Fibroblast of pulmonary artery (primary cell): ENCODE data around the gene MYH13.

Experiments
- DNase-seq: peaks from one replicate; pipeline ENCODE4 v3.0.0-alpha.2; 2010; ENCODE audit warnings: low read depth
- H3K4me3 ChIP-seq: replicated peaks from 2 replicates; pipeline ENCODE4 v1.5.1; 2011; ENCODE audit warnings: low read depth, mild to moderate bottlenecking, control low read depth, low read length, moderate library complexity
- TF ChIP-seq, protein P1 (sequence below): IDR thresholded peaks from 2 replicates; pipeline ENCODE4 v1.5.1; 2011; ENCODE audit warnings: mild to moderate bottlenecking, control low read depth, low read length, inconsistent platforms; ENCODE audit errors: missing control alignments

The MYH13 gene

DNA sequence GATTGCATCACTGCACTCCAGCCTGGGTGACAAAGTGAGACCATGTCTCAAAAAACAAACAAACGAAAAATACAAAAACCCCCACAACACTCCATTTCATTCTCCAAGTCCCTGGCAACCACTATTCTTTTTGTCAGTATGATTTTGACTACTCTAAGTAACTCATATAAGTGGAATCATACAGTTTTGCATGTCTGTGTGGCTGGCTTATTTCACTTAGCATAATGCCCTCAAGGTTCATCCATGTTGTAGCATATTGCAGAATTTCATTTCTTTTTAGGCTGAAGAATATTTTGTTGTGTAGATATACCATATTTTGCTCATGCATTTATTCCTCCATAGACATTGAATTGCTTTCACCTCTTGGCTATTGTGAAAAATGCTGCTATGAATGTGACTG lies 92.7 kb downstream of the MYH13 start:
- no peak for DNase-seq
- no peak overlapping the region for H3K4me3 ChIP-seq
- TF ChIP-seq, protein P1, sequence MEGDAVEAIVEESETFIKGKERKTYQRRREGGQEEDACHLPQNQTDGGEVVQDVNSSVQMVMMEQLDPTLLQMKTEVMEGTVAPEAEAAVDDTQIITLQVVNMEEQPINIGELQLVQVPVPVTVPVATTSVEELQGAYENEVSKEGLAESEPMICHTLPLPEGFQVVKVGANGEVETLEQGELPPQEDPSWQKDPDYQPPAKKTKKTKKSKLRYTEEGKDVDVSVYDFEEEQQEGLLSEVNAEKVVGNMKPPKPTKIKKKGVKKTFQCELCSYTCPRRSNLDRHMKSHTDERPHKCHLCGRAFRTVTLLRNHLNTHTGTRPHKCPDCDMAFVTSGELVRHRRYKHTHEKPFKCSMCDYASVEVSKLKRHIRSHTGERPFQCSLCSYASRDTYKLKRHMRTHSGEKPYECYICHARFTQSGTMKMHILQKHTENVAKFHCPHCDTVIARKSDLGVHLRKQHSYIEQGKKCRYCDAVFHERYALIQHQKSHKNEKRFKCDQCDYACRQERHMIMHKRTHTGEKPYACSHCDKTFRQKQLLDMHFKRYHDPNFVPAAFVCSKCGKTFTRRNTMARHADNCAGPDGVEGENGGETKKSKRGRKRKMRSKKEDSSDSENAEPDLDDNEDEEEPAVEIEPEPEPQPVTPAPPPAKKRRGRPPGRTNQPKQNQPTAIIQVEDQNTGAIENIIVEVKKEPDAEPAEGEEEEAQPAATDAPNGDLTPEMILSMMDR = no peak

DNA sequence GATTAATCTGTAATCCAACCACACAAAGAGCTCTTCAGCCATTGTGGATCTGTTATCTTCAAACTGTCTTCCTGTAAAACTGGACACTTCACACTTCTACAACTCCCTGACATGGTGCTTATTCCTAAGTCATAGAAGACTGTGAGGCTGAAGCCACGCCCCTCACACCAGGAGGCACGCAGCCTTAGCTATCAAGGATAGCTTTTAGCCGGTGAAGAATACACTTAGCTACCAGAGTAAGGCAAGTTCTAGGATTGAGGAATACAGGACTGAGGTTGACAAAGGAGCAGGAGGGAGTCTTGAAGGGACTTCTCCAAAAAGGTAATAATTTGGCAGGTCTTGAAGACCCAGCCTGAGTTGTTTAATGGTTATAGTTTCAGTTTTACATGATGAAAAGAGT lies 94.6 kb downstream of the MYH13 start:
- H3K4me3 ChIP-seq = no peak overlapping the region
- TF ChIP-seq, protein P1 = no peak
- no peak for DNase-seq

DNA sequence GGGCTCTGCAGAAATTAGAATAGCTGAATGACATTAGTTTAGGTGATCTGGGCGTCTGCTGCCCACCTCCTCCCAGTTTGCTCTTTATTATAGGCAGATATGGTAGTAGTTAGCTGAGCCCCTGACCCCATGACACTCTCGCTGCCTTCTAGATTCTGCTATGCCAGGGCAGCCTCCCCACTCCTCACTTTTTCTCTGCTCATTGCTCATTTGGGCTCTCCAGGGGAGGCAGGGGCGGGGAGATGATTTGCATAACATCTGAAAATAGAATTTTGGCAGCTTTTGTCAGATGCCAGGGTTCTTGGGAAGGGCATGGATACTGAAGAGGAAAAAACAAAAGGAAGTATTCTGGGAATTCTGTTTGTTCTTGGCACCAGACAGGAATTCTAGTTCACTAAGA lies 96.4 kb downstream of the MYH13 start:
- no peak overlapping the region for H3K4me3 ChIP-seq
- DNase-seq = no peak
- TF ChIP-seq, protein P1 = no peak

DNA sequence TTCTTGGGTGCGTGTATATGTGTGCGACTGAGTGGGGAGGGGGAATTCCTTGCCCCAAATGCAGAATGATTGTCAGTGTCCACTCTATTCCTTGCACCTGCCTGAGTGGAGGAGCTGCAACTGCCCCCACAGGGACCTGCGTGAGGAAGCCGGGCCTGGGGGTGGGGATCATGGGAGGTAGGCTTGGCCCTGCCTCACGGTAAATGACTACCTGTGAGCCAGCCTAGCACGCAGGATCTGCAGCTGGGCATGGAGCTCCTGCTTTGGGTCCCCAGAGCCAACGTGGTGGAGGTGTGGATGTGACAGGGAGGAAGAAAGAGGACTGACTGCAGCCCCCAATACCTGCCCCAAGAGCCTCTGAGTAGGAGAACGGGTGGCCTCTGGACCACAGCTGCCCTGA lies 97.4 kb downstream of the MYH13 start:
- H3K4me3 ChIP-seq = no peak overlapping the region
- no peak for DNase-seq
- TF ChIP-seq, protein P1 = no peak

DNA sequence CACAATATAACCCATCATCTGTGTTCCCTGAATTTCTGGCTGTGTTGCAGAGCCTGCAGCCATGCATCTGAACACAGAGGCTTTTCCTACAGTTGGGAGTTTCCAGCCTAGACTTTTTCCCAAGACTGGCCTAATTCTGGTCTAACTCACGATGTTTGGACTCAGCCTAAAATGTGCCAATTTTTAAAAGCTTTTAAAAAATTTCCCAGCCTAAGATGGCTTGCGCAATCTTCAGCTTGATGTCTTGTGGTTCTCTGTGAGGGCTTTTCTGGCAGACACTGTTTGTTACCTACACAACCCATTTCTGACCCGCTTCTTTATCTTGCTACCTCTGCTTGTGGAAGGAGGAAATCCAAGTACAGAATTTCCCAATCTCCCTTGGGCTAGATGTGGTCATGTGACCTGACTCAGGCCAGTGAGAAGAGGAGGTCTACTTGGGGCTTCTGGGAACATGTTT lies 101.7 kb downstream of the MYH13 start:
- no peak overlapping the region for H3K4me3 ChIP-seq
- TF ChIP-seq, protein P1 = no peak
- DNase-seq = peak; percentile 56

DNA sequence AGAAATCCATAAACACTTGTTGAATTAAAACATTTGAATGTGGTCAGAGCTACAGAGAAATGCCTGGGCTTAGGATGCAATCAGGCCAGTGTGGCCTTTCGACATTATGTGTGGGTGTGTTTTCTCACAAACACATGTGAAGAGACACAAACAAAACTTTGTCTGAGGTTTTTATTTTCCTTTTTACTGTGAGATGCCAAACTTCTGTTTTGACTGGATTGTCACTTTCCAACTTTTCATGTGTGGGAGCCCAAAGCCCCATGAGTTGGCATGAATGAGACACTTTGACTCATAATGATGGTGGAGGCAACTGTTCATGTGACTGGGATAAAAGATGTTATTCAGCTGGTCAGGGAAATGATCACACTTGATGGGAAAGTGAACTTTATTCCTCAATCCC lies 102.5 kb downstream of the MYH13 start:
- no peak for DNase-seq
- H3K4me3 ChIP-seq = no peak overlapping the region
- TF ChIP-seq, protein P1 = no peak

DNA sequence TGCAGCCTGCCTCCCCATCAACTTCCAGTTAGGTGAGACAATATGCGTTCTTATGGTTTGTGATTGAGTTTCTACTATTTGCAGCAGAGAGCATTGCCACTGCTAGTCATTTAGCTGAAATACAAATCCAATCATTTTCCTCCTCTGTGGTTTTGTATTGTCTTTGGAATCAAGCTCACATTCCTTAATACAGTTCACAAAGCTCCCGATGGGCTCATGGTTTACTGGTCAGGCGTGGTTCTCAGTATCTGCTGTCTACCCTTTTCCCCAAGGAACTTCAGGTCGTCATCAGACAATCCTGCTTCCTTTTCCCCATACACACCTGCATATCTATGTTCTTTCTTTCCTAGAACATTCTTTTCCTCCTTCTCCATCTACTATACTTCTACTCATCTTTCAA lies 104.8 kb downstream of the MYH13 start:
- no peak overlapping the region for H3K4me3 ChIP-seq
- TF ChIP-seq, protein P1 = no peak
- DNase-seq = no peak
